Uterus (tissue), 2 donors: Measurements from ENCODE around the gene H19.

Source experiments
- CTCF ChIP-seq, 4 experiments: fragments of 200-600 bp in 2 of 4; fragments of 450-650 bp in 2 of 4; sonication (generic) in 2 of 4; IDR thresholded peaks; one replicate each; pipeline ENCODE4 v1.5.1; 2016 to 2019; ENCODE audit warnings: antibody characterized with exemption in 4 of 4, mild to moderate bottlenecking in 2 of 4, moderate library complexity in 1 of 4
- POLR2A ChIP-seq, 2 donors: fragments of 450-650 bp; IDR thresholded peaks; one replicate each; pipeline ENCODE4 v1.6.1; 2016; ENCODE audit warnings: antibody characterized with exemption in 2 of 2, mild to moderate bottlenecking in 1 of 2, moderate library complexity in 1 of 2

DNA sequence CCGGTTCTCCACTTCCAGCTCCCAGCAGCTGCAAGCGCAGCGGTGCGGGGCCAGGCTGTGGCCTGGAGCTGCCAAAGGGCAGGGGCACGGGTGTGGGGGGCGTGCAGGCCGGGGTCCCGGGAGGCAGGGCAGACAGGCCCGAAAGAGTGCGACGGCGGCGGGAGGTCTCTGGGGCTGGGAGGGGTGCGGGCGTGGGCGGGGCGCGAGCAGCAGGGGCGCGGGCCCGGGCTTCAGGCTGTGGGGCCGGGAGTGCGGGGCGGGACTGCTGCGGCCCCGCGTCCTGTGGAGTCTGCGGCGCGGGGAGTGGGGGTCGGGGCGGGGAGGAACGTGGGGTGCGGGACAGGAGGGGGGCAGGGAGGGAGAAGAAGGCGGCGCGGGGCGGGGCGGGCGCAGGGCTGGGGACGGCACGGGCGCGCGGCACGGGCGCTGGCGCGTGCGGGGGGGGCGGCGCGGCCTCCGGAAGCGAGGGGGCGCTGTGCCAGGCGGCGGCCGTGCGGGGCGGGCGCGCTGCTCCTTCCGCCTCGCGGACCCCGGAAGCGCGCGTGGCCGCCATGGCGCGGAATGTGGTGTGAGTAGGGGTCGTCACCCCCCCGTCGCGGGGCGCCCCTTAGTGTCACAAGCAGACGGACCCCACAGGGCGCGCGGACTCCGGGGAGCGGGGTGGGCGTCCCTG is 50.7 kb downstream of the H19 start, which contains the start of gene MRPL23:
- TF ChIP-seq CTCF (IDR thresholded peaks at IDR 0.05) (no peak), POLR2A (IDR thresholded peaks at IDR 0.05) (no peak)
